ENCODE data around the gene DNAL4.

DNAL4 gene

DNA sequence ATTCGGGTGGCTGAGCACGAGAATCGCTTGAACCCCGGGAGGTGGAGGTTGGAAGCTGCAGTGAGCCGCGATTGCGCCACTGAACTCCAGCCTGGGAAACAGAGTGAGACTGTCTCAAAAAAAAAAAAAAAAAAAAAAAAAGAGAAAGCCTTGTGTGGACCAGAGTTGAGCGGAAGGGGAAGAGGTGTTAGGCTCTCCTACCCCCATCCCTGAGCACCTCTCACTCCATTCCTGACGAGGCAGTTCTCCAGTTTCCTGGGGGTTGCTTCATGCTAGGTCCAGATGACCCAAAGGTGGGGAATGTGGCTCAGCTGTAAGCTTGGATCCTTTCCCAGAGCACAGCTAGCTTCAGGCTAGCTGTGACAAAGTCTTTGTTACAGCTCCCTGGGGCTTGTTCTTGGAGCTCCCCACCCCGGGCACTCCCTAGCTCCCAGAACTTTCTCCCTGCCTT, 8.8 kb upstream of the DNAL4 start:
- peaks cover 0 to 10% of the 10 kb centered on the region in 2 donors for H3K27me3 ChIP-seq (ENCODE audit: control insufficient read depth in 1 of 2, insufficient read depth in 2 of 2, low read length in 2 of 2)
- H3K9me3 ChIP-seq (ENCODE audit: control insufficient read depth in 2 of 2, low read length in 2 of 2): peaks cover 0 to 4% of the 10 kb centered on the region in 2 donors
- H3K4me1 ChIP-seq (ENCODE audit: control insufficient read depth, insufficient read depth, low read length): peaks cover 3% of the 10 kb centered on the region
- H3K27ac ChIP-seq (ENCODE audit: low read length): no peak overlapping the region
- no peaks in the 10 kb centered on the region for H3K36me3 ChIP-seq (ENCODE audit: control insufficient read depth in 2 of 2, insufficient read depth in 2 of 2, low read length in 2 of 2)
- H3K9ac ChIP-seq (ENCODE audit: low read length in 2 of 2): no peak overlapping the region
- H3K4me3 ChIP-seq (ENCODE audit: low read length in 2 of 2): no peak overlapping the region

- Histone ChIP-seq H3K36me3 (ENCODE audit: control insufficient read depth in 2 of 2, insufficient read depth in 2 of 2, low read length in 2 of 2) (no peaks in the 10 kb centered on the region), H3K27ac (ENCODE audit: low read length) (no peak overlapping the region), H3K9me3 (ENCODE audit: control insufficient read depth in 2 of 2, low read length in 2 of 2) (peaks cover 0 to 4% of the 10 kb centered on the region in 2 donors), H3K9ac (ENCODE audit: low read length in 2 of 2) (no peak overlapping the region), H3K27me3 (ENCODE audit: control insufficient read depth in 1 of 2, insufficient read depth in 2 of 2, low read length in 2 of 2) (peaks cover 0 to 12% of the 10 kb centered on the region in 2 donors), H3K4me3 (ENCODE audit: low read length in 2 of 2) (no peak overlapping the region), H3K4me1 (ENCODE audit: control insufficient read depth, insufficient read depth, low read length) (peaks cover 4% of the 10 kb centered on the region)
Observed at GRCh38 chr22:38799265-38800002, 5.5 kb upstream of the DNAL4 start.

- Histone ChIP-seq H3K9ac (ENCODE audit: low read length in 2 of 2) (no peak overlapping the region), H3K9me3 (ENCODE audit: control insufficient read depth in 2 of 2, low read length in 2 of 2) (peaks cover 0 to 4% of the 10 kb centered on the region in 2 donors), H3K4me3 (ENCODE audit: low read length in 2 of 2) (no peak overlapping the region), H3K27me3 (ENCODE audit: control insufficient read depth in 1 of 2, insufficient read depth in 2 of 2, low read length in 2 of 2) (peaks cover 0 to 12% of the 10 kb centered on the region in 2 donors), H3K36me3 (ENCODE audit: control insufficient read depth in 2 of 2, insufficient read depth in 2 of 2, low read length in 2 of 2) (no peaks in the 10 kb centered on the region), H3K27ac (ENCODE audit: low read length) (no peak overlapping the region), H3K4me1 (ENCODE audit: control insufficient read depth, insufficient read depth, low read length) (peaks cover 7% of the 10 kb centered on the region)
Observed at GRCh38 chr22:38798496-38798895, 4.6 kb upstream of the DNAL4 start.

- H3K4me1 ChIP-seq (ENCODE audit: control insufficient read depth, insufficient read depth, low read length): peaks cover 11% of the 10 kb centered on the region
- H3K27ac ChIP-seq (ENCODE audit: low read length): no peak overlapping the region
- peaks cover 0 to 12% of the 10 kb centered on the region in 2 donors for H3K27me3 ChIP-seq (ENCODE audit: control insufficient read depth in 1 of 2, insufficient read depth in 2 of 2, low read length in 2 of 2)
- H3K36me3 ChIP-seq (ENCODE audit: control insufficient read depth in 2 of 2, insufficient read depth in 2 of 2, low read length in 2 of 2): no peaks in the 10 kb centered on the region
- H3K4me3 ChIP-seq (ENCODE audit: low read length in 2 of 2): no peak overlapping the region
- H3K9ac ChIP-seq (ENCODE audit: low read length in 2 of 2): no peak overlapping the region
- H3K9me3 ChIP-seq (ENCODE audit: control insufficient read depth in 2 of 2, low read length in 2 of 2): peaks cover 0 to 4% of the 10 kb centered on the region in 2 donors
Observed at GRCh38 chr22:38796262-38796957, 2.5 kb upstream of the DNAL4 start.

DNA sequence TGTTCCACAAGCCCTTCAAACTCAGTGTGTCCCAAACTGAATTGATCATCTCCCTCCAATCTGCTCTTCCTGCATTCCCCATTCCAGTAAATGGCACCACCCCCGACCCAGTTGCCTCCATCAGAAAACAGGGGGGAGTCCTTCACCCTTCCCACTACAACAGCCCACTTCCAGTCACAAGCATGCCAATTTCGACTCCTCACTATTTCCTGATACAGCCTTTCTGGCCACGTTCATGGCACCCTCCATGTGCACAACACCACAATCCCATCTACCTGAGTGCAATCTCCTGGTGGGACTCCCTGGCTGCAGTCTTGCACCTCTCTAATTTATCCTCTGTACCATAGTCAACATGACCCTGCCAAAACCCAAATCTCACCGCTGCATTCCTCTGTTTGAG, 1.6 kb upstream of the DNAL4 start:
- peaks cover under 1% of the 10 kb centered on the region in 2 donors for H3K36me3 ChIP-seq (ENCODE audit: control insufficient read depth in 2 of 2, insufficient read depth in 2 of 2, low read length in 2 of 2)
- H3K27me3 ChIP-seq (ENCODE audit: control insufficient read depth in 1 of 2, insufficient read depth in 2 of 2, low read length in 2 of 2): peaks cover 0 to 12% of the 10 kb centered on the region in 2 donors
- no peak overlapping the region for H3K4me3 ChIP-seq (ENCODE audit: low read length in 2 of 2)
- no peak overlapping the region for H3K9ac ChIP-seq (ENCODE audit: low read length in 2 of 2)
- H3K4me1 ChIP-seq (ENCODE audit: control insufficient read depth, insufficient read depth, low read length): peaks cover 11% of the 10 kb centered on the region
- H3K27ac ChIP-seq (ENCODE audit: low read length): no peak overlapping the region
- H3K9me3 ChIP-seq (ENCODE audit: control insufficient read depth in 2 of 2, low read length in 2 of 2): peaks cover 0 to 4% of the 10 kb centered on the region in 2 donors

GRCh38 chr22:38793317-38793716, 626 bp downstream of the DNAL4 start:
- Histone ChIP-seq H3K4me1 (ENCODE audit: control insufficient read depth, insufficient read depth, low read length) (peaks cover 16% of the 10 kb centered on the region), H3K9me3 (ENCODE audit: control insufficient read depth in 2 of 2, low read length in 2 of 2) (no peaks in the 10 kb centered on the region), H3K9ac (ENCODE audit: low read length in 2 of 2) (peak overlapping the region; percentile 86 to 93), H3K27me3 (ENCODE audit: control insufficient read depth in 1 of 2, insufficient read depth in 2 of 2, low read length in 2 of 2) (peaks cover 0 to 2% of the 10 kb centered on the region in 2 donors), H3K27ac (ENCODE audit: low read length) (peak overlapping the region; percentile 58), H3K4me3 (ENCODE audit: low read length in 2 of 2) (peak overlapping the region; percentile 92 to 96), H3K36me3 (ENCODE audit: control insufficient read depth in 2 of 2, insufficient read depth in 2 of 2, low read length in 2 of 2) (peaks cover 7 to 10% of the 10 kb centered on the region in 2 donors)

GRCh38 chr22:38792833-38793232, 1.1 kb downstream of the DNAL4 start:
- Histone ChIP-seq H3K27me3 (ENCODE audit: control insufficient read depth in 1 of 2, insufficient read depth in 2 of 2, low read length in 2 of 2) (peaks cover 0 to 2% of the 10 kb centered on the region in 2 donors), H3K4me1 (ENCODE audit: control insufficient read depth, insufficient read depth, low read length) (peaks cover 21% of the 10 kb centered on the region), H3K27ac (ENCODE audit: low read length) (no peak overlapping the region), H3K4me3 (ENCODE audit: low read length in 2 of 2) (peak overlapping the region; percentile 92 to 96), H3K9me3 (ENCODE audit: control insufficient read depth in 2 of 2, low read length in 2 of 2) (no peaks in the 10 kb centered on the region), H3K9ac (ENCODE audit: low read length in 2 of 2) (peak overlapping the region in 1 of 2 donors; percentile 86), H3K36me3 (ENCODE audit: control insufficient read depth in 2 of 2, insufficient read depth in 2 of 2, low read length in 2 of 2) (peaks cover 8 to 10% of the 10 kb centered on the region in 2 donors)

GRCh38 chr22:38789606-38790005, 4.3 kb downstream of the DNAL4 start:
- Histone ChIP-seq H3K9me3 (ENCODE audit: control insufficient read depth in 2 of 2, low read length in 2 of 2) (no peaks in the 10 kb centered on the region), H3K27ac (ENCODE audit: low read length) (no peak overlapping the region), H3K4me1 (ENCODE audit: control insufficient read depth, insufficient read depth, low read length) (peaks cover 28% of the 10 kb centered on the region)

GRCh38 chr22:38788846-38789245, 5.1 kb downstream of the DNAL4 start:
- no peaks in the 10 kb centered on the region for H3K9me3 ChIP-seq (ENCODE audit: control insufficient read depth in 2 of 2, low read length in 2 of 2)
- H3K27ac ChIP-seq (ENCODE audit: low read length): peak overlapping the region; percentile 41
- H3K4me1 ChIP-seq (ENCODE audit: control insufficient read depth, insufficient read depth, low read length): peaks cover 24% of the 10 kb centered on the region
- H3K9ac ChIP-seq (ENCODE audit: low read length in 2 of 2): no peak overlapping the region
- H3K36me3 ChIP-seq (ENCODE audit: control insufficient read depth in 2 of 2, insufficient read depth in 2 of 2, low read length in 2 of 2): peaks cover 8 to 10% of the 10 kb centered on the region in 2 donors
- no peaks in the 10 kb centered on the region for H3K27me3 ChIP-seq (ENCODE audit: control insufficient read depth in 1 of 2, insufficient read depth in 2 of 2, low read length in 2 of 2)
- no peak overlapping the region for H3K4me3 ChIP-seq (ENCODE audit: low read length in 2 of 2)

More at GRCh38 chr22:38789606-38790005, 4.3 kb downstream of the DNAL4 start:
- no peak overlapping the region for H3K4me3 ChIP-seq (ENCODE audit: low read length in 2 of 2)
- peaks cover 8 to 10% of the 10 kb centered on the region in 2 donors for H3K36me3 ChIP-seq (ENCODE audit: control insufficient read depth in 2 of 2, insufficient read depth in 2 of 2, low read length in 2 of 2)
- no peak overlapping the region for H3K9ac ChIP-seq (ENCODE audit: low read length in 2 of 2)
- no peaks in the 10 kb centered on the region for H3K27me3 ChIP-seq (ENCODE audit: control insufficient read depth in 1 of 2, insufficient read depth in 2 of 2, low read length in 2 of 2)

- peak overlapping the region; percentile 41 for H3K27ac ChIP-seq (ENCODE audit: low read length)
- H3K9ac ChIP-seq (ENCODE audit: low read length in 2 of 2): peak overlapping the region in 1 of 2 donors; percentile 42
- no peaks in the 10 kb centered on the region for H3K9me3 ChIP-seq (ENCODE audit: control insufficient read depth in 2 of 2, low read length in 2 of 2)
- no peak overlapping the region for H3K4me3 ChIP-seq (ENCODE audit: low read length in 2 of 2)
- H3K4me1 ChIP-seq (ENCODE audit: control insufficient read depth, insufficient read depth, low read length): peaks cover 24% of the 10 kb centered on the region
- peaks cover 8 to 10% of the 10 kb centered on the region in 2 donors for H3K36me3 ChIP-seq (ENCODE audit: control insufficient read depth in 2 of 2, insufficient read depth in 2 of 2, low read length in 2 of 2)
- H3K27me3 ChIP-seq (ENCODE audit: control insufficient read depth in 1 of 2, insufficient read depth in 2 of 2, low read length in 2 of 2): no peaks in the 10 kb centered on the region
Observed at GRCh38 chr22:38788021-38788816, 5.7 kb downstream of the DNAL4 start.

Measured in stomach smooth muscle (tissue), 2 donors.